NCI-H1436 (cell line): ENCODE data around the gene KRT8.
"Not testable (repeated sequence)": the region's sequence is repeated elsewhere in the genome, so short reads cannot be mapped to it uniquely, and the experiment has no call there.

Source experiments
- DNase-seq: peaks from one replicate; lab custom pipeline; 2025; lab: John Stamatoyannopoulos, UW

KRT8 gene

GRCh38 chr12:52874573-52875435 lies 30.1 kb downstream of the KRT8 start:
- no peak for DNase-seq

GRCh38 chr12:52873832-52874572 lies 30.9 kb downstream of the KRT8 start:
- peak; percentile 67 for DNase-seq

DNA sequence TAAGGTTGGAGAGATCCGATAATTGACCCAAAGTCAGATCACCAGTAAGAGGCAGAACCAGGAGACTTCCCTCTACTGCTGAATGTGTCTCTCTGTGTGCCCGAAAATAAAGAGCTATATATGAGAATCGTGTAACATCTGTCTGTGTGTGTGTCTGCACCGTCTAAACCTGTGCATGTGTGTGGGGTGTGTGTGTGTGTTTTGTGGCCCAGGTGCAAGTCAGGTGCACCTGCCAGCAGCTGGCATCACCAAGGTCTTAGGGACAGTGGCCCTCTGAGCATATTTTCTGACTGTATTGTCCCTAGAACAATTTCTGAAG lies 31.4 kb downstream of the KRT8 start:
- DNase-seq, result no peak

DNA sequence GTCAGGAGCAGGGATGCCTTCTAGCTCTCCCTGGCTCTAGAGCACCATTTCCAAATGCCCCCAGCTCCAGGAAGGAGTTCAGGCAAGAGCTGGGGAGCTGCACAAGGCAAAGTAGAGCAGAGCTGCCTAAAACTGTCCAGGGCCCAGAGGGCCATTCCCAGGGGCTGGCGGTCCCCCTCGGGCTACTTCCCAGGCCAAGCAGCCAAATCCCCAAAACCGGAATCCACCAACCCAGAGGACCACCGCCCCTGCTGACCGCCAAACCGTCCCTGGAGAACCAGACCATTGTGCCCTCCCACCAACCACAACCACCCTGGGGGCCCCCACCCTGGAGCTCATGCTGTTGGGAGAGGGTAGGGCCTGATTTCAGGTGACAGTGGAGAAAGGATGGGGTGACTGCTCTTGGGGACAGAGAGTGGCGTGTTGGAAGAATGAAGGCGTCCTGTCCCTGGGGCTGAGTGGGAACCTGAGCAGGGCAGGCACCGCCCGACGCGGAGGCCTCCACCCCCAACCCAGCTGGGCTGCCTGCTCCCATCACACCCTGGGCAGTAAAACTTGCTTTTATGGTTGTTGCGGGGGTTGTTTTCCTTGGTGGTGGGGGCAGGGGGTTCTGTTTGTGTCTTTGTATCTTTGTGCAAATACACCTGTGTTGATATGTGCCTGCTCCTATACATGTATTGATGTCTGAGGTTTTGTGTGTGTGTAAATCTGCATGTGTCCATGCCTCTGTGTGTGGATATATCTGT lies 32.1 kb downstream of the KRT8 start:
- no peak for DNase-seq

GRCh38 chr12:52871291-52872039 lies 33.4 kb downstream of the KRT8 start:
- DNase-seq, result no peak

- DNase-seq, result peak; percentile 57
Observed at GRCh38 chr12:52870361-52871290, 34.2 kb downstream of the KRT8 start.

- no peak for DNase-seq
Observed at GRCh38 chr12:52867642-52868041, 37.2 kb downstream of the KRT8 start.

GRCh38 chr12:52867152-52867551 lies 37.7 kb downstream of the KRT8 start:
- no peak for DNase-seq

GRCh38 chr12:52865090-52865944 lies 39.6 kb downstream of the KRT8 start:
- peak; percentile 39 for DNase-seq

DNA sequence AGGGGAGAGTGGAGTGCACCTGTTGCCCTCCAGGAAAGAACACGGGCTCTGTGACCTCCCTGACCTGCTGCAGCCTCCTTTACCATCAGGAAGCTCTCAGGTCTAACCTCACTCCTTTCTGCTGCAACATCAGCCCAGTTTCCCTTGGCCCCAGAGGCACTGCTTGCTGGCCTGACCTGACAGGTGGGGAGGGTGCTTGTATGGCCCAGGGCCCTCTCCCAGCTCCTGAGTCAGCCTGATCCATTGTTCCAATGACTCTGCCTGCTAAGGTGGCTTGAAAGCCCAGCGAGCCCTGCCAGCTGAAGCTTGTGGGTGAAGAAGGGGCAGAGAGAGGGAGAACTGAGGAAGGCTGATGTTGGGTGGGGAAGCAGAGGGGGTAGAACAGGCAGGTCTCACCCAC lies 42.9 kb downstream of the KRT8 start:
- no peak for DNase-seq

- DNase-seq, result no peak
Observed at GRCh38 chr12:52861511-52861910, 43.4 kb downstream of the KRT8 start.

GRCh38 chr12:52860102-52860823 lies 44.6 kb downstream of the KRT8 start:
- no peak for DNase-seq

GRCh38 chr12:52857500-52857899 lies 47.4 kb downstream of the KRT8 start:
- DNase-seq, result no peak

- DNase-seq, result no peak
Observed at GRCh38 chr12:52856787-52857186, 48.1 kb downstream of the KRT8 start.

DNA sequence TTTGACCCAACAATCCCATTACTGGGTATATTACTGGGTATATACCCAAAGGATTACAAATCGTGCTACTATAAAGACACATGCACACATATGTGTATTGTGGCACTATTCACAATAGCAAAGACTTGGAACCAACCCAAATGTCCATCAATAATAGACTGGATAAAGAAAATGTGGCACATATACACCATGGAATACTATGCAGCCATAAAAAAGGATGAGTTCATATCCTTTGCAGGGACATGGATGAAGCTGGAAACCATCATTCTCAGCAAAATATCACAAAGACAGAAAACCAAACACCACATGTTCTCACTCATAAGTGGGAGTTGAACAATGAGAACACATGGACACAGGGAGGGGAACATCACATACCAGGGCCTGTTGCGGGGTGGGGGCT lies 48.8 kb downstream of the KRT8 start:
- DNase-seq, result not testable (repeated sequence)

- no peak for DNase-seq
Observed at GRCh38 chr12:52851787-52852186, 53.1 kb downstream of the KRT8 start.

DNA sequence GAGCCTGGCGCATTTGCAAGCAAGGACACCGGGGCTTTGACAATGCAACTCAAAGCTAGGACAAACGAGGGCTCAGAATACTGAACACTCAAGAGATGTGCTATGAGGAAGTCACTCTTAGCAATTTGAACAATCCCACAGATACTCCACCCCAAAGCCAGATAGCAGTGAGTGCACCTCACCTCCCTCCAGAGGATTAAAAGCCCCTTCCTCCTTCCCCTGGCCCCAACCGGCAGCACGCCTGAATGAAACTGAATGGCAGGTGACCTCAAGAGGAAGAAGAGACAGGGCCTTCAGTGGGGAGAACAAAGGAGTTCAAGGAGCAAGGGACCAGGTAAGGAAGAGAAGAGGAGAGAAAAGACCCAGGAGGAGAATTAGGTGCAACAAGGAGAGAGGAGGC lies 54.2 kb downstream of the KRT8 start:
- no peak for DNase-seq

- no peak for DNase-seq
Observed at GRCh38 chr12:52849511-52849910, 55.4 kb downstream of the KRT8 start.

- no peak for DNase-seq
Observed at GRCh38 chr12:52848661-52849255, 56.1 kb downstream of the KRT8 start, which contains the start of gene KRT78. KRT78 (minus strand) TSS chr12:52848994; CDS start chr12:52848930, 64 bp downstream.
